Stimulated activated CD8-positive, alpha-beta memory T cell treated with anti-CD3 and anti-CD28 coated beads, Interleukin-12 subunit alpha, Interleukin-12 subunit beta, amount 100 ng/mL, for 4 hours (primary cell): Measurements from ENCODE around the gene TMEM109.
"Not testable (repeated sequence)": the region's sequence is repeated elsewhere in the genome, so short reads cannot be mapped to it uniquely, and the experiment has no call there.

ENCODE experiments used
- DNase-seq: peaks from one replicate; pipeline ENCODE4 v3.0.0-alpha.2; 2020; ENCODE audit warnings: low read depth

TMEM109 gene

GRCh38 chr11:60878245-60879101, 35.5 kb upstream of the TMEM109 start:
- DNase-seq: no peak

- DNase-seq: no peak
These were observed 34.9 kb upstream of the TMEM109 start for GRCh38 chr11:60879104-60879503.

GRCh38 chr11:60879971-60880588, 33.9 kb upstream of the TMEM109 start:
- no peak for DNase-seq

- DNase-seq: no peak
These were observed 33.2 kb upstream of the TMEM109 start for GRCh38 chr11:60880643-60881282.

- DNase-seq: no peak
These were observed 26.4 kb upstream of the TMEM109 start for GRCh38 chr11:60887556-60887955.

- DNase-seq: no peak
These were observed 24.1 kb upstream of the TMEM109 start for GRCh38 chr11:60889869-60890311.

- DNase-seq: no peak
These were observed 23.3 kb upstream of the TMEM109 start for GRCh38 chr11:60890696-60891095.

GRCh38 chr11:60891103-60891741, 22.7 kb upstream of the TMEM109 start:
- DNase-seq: no peak

GRCh38 chr11:60895687-60896086, 18.3 kb upstream of the TMEM109 start:
- no peak for DNase-seq

- DNase-seq: no peak
These were observed 16.5 kb upstream of the TMEM109 start for GRCh38 chr11:60897496-60897895.

GRCh38 chr11:60899046-60899936, 14.7 kb upstream of the TMEM109 start:
- DNase-seq: no peak

GRCh38 chr11:60899977-60900376, 14.0 kb upstream of the TMEM109 start:
- DNase-seq: no peak

GRCh38 chr11:60900673-60901404, 13.1 kb upstream of the TMEM109 start:
- DNase-seq: no peak

GRCh38 chr11:60902625-60903024, 11.3 kb upstream of the TMEM109 start:
- DNase-seq: no peak

- no peak for DNase-seq
These were observed 8.9 kb upstream of the TMEM109 start for GRCh38 chr11:60905047-60905446.

GRCh38 chr11:60905551-60906113, 8.3 kb upstream of the TMEM109 start:
- no peak for DNase-seq

GRCh38 chr11:60906132-60906972, 7.6 kb upstream of the TMEM109 start, which contains the start of gene PRPF19:
TSS of gene PRPF19 (minus strand) at chr11:60906585. CDS start at chr11:60906382, 203 bp downstream.
- peak; percentile 95 for DNase-seq

- DNase-seq: no peak
These were observed 5.2 kb upstream of the TMEM109 start for GRCh38 chr11:60908803-60909202.

- DNase-seq: not testable (repeated sequence)
These were observed 4.2 kb upstream of the TMEM109 start for GRCh38 chr11:60909680-60910280.
